B cell (primary cell): ENCODE data around the gene PXDC1. TPM values are rescaled to one million over a fixed set of nuclear protein-coding genes. Genes with fewer than 3 reads are reported as not detected.

ENCODE experiments used
- ATAC-seq: fragments of 200-7000 bp; cut with Tn5 transposase; one replicate; pipeline ENCODE4 v1.10.0; 2021; ENCODE audit warnings: low read depth, mild to moderate bottlenecking, moderate number of reproducible peaks, moderate library complexity
- CTCF ChIA-PET: fragments of 350-600 bp; sonication (Branson Sonifier 250); formaldehyde crosslinking; loops from one replicate; lab custom pipeline; 2021; ENCODE audit warnings: antibody characterized with exemption, inconsistent platforms; lab: Charles Lee
- POLR2A ChIA-PET: fragments of 350-600 bp; sonication (Branson Sonifier 250); formaldehyde crosslinking; loops from one replicate; lab custom pipeline; 2021; ENCODE audit warnings: antibody characterized with exemption; lab: Charles Lee
- DNase-seq: peaks from one replicate; pipeline ENCODE4 v3.0.0; 2013
- H2AFZ ChIP-seq: 2 replicates; pipeline ENCODE4 v1.6.1; 2012; ENCODE audit warnings: mild to moderate bottlenecking, low read depth, low read length; ENCODE audit not compliant: insufficient read depth, poor library complexity, severe bottlenecking
- H3K27ac ChIP-seq, 2 donors: 1 replicate in 1 of 2; 2 replicates in 1 of 2; pipeline ENCODE4 v1.5.1; 2012 to 2013; ENCODE audit warnings: low read length in 2 of 2, mild to moderate bottlenecking in 2 of 2, moderate library complexity in 1 of 2
- H3K27me3 ChIP-seq, 4 experiments: fragments of 200-600 bp in 1 of 4; sonication (generic) in 1 of 4; replicated peaks in 1 of 4; 1 replicate in 2 of 4; 2 replicates in 2 of 4; pipeline versions ENCODE4 v1.6.1 to v1.7.0; 2013 to 2016; ENCODE audit warnings: low read length in 3 of 4, mild to moderate bottlenecking in 2 of 4, mixed read lengths in 1 of 4, moderate library complexity in 1 of 4; ENCODE audit not compliant: insufficient read depth in 4 of 4, control insufficient read depth in 3 of 4; ENCODE audit errors: control extremely low read depth in 1 of 4
- H3K36me3 ChIP-seq, 2 experiments: replicated peaks in 1 of 2; 1 replicate in 1 of 2; 2 replicates in 1 of 2; pipeline versions ENCODE4 v1.6.1 to v1.7.1; 2013; ENCODE audit warnings: low read length in 1 of 2; ENCODE audit not compliant: insufficient read depth in 2 of 2, control insufficient read depth in 1 of 2; ENCODE audit errors: control extremely low read depth in 1 of 2, extremely low read depth in 1 of 2
- H3K4me1 ChIP-seq, 2 donors: fragments of 200-600 bp in 1 of 2; sonication (generic) in 1 of 2; 1 replicate in 1 of 2; 2 replicates in 1 of 2; pipeline versions ENCODE4 v1.5.1 to v1.6.1; 2013 to 2017; ENCODE audit warnings: low read length in 2 of 2; ENCODE audit not compliant: control insufficient read depth in 2 of 2, insufficient read depth in 2 of 2
- H3K4me2 ChIP-seq: replicated peaks from 2 replicates; pipeline ENCODE3; 2012; ENCODE audit warnings: mild to moderate bottlenecking, low read depth, low read length; ENCODE audit not compliant: poor library complexity, severe bottlenecking
- H3K4me3 ChIP-seq, 5 experiments: fragments of 200-600 bp in 1 of 5; sonication (generic) in 1 of 5; 1 replicate in 3 of 5; 2 replicates in 2 of 5; pipeline versions ENCODE4 v1.5.1 to v1.7.0; 2011 to 2016; ENCODE audit warnings: low read length in 4 of 5, mild to moderate bottlenecking in 4 of 5, low read depth in 2 of 5, control low read depth in 1 of 5, moderate library complexity in 1 of 5; ENCODE audit not compliant: insufficient read depth in 1 of 5; ENCODE audit errors: control extremely low read depth in 1 of 5, extremely low read depth in 1 of 5
- H3K79me2 ChIP-seq: fragments of 200-600 bp; sonication (generic); one replicate; pipeline ENCODE4 v1.6.0; 2016; ENCODE audit warnings: low read length; ENCODE audit not compliant: control insufficient read depth, insufficient read depth
- H3K9ac ChIP-seq: fragments of 200-600 bp; sonication (generic); 2 replicates; pipeline ENCODE4 v1.6.1; 2017; ENCODE audit warnings: mild to moderate bottlenecking, low read length, moderate library complexity
- H3K9me3 ChIP-seq, 3 donors: one replicate each; pipeline versions ENCODE4 v1.6.1 to v1.7.1; 2013; ENCODE audit warnings: low read length in 2 of 3; ENCODE audit not compliant: control insufficient read depth in 2 of 3, insufficient read depth in 1 of 3; ENCODE audit errors: control extremely low read depth in 1 of 3
- H4K20me1 ChIP-seq: 2 replicates; pipeline ENCODE4 v1.6.0; 2012; ENCODE audit warnings: mild to moderate bottlenecking, low read length; ENCODE audit not compliant: insufficient read depth, control insufficient read depth, poor library complexity, severe bottlenecking
- H3K27ac Mint-ChIP-seq: one replicate; pipeline ENCODE4 v1.8.0; 2021; ENCODE audit warnings: mixed read lengths
- H3K27me3 Mint-ChIP-seq: one replicate; pipeline ENCODE4 v1.8.0; 2021; ENCODE audit warnings: mixed read lengths
- H3K4me1 Mint-ChIP-seq: one replicate; pipeline ENCODE4 v1.8.0; 2021; ENCODE audit warnings: mixed read lengths
- H3K4me3 Mint-ChIP-seq: one replicate; pipeline ENCODE4 v1.8.0; 2021; ENCODE audit warnings: mixed read lengths
- H3K9me3 Mint-ChIP-seq: one replicate; pipeline ENCODE4 v1.8.0; 2022; ENCODE audit warnings: mixed read lengths; ENCODE audit not compliant: insufficient read depth
- CTCF ChIP-seq: fragments of 200-600 bp; IDR thresholded peaks from one replicate; pipeline ENCODE4 v1.8.0; 2022; ENCODE audit warnings: antibody characterized with exemption, mild to moderate bottlenecking
- EZH2 ChIP-seq: IDR thresholded peaks from 2 replicates; pipeline ENCODE4 v1.6.1; 2012; ENCODE audit warnings: borderline replicate concordance, low read depth, mild to moderate bottlenecking, moderate library complexity, low read length; ENCODE audit not compliant: insufficient read depth, poor library complexity, severe bottlenecking
- WGBS: methylation state at CpG from one replicate; pipeline ENCODE4 v1.1.5; 2013; ENCODE audit warnings: missing lambda C conversion rate; ENCODE audit not compliant: insufficient coverage; 5-methylcytosine and 5-hydroxymethylcytosine counted together
- intact Hi-C: fragments of 100-400 bp; cut with micrococcal nuclease; formaldehyde crosslinking; loops from one replicate; pipeline ENCODE4 v1.10.0; 2022
- polyA plus RNA-seq: library from polyadenylated mRNA; depleted of rRNA; stranded (reverse); fragments of >200 nt; gene quantifications from 2 replicates; pipeline ENCODE4 v1.2.3, GENCODE V29; 2012
- total RNA-seq, 2 donors: library from RNA; stranded (reverse); fragments of 120-200 nt in 1 of 2; gene quantifications; 1 replicate in 1 of 2; 2 replicates in 1 of 2; pipeline versions ENCODE4 v1.2.3 to v1.2.4, GENCODE V29; 2013 to 2022

The PXDC1 gene
- total and polyA plus RNA-seq, 2 donors (not counting 1 experiment from before 2014, with no cell fraction given), result 4.7 to 18.9 TPM

- Mint-ChIP-seq H3K4me1 (peaks cover 2% of the 10 kb centered on the region), H3K27ac (no peak overlapping the region), H3K27me3 (no peaks in the 10 kb centered on the region), H3K9me3 (peaks cover 4% of the 10 kb centered on the region), H3K4me3 (no peak overlapping the region)
- no peaks in the 10 kb centered on the region for H3K4me1 ChIP-seq
- no peaks in the 10 kb centered on the region for H4K20me1 ChIP-seq
- H3K4me3 ChIP-seq, result no peak overlapping the region
- no peak overlapping the region for H3K27ac ChIP-seq
- no peaks in the 10 kb centered on the region for H3K36me3 ChIP-seq
- ChIA-PET CTCF (interaction anchor here (0.6 to 10.3 kb wide), 32 partner anchors 8 to 606 kb away, joined by 3 to 269 read pairs (median 4); partner anchors contain the start of gene FAM50B), POLR2A (no interaction called here)
- WGBS, result 100% methylated on average over 5 of the region's 7 CpGs
- ATAC-seq (no peak), DNase-seq (no peak)
- no peak overlapping the region for H3K4me2 ChIP-seq
- no peaks in the 10 kb centered on the region for H3K27me3 ChIP-seq
- no peaks in the 10 kb centered on the region for H3K9me3 ChIP-seq
- TF ChIP-seq CTCF, result no peak
- TF ChIP-seq EZH2, result no peak
- H3K9ac ChIP-seq, result no peak overlapping the region
- no peak overlapping the region for H2AFZ ChIP-seq
- H3K79me2 ChIP-seq, result no peaks in the 10 kb centered on the region
- intact Hi-C loops, result loop anchor here (1.0 kb wide), 1 partner anchor 320 kb away; no protein-coding TSS in a partner anchor
Measured at GRCh38 chr6:3731700-3732099, 19.8 kb downstream of the PXDC1 start.

GRCh38 chr6:3729603-3730344, 21.7 kb downstream of the PXDC1 start:
- intact Hi-C loops, result no loop called here
- no peak for ATAC-seq
- peaks cover under 1% of the 10 kb centered on the region for H3K9me3 Mint-ChIP-seq
- Histone ChIP-seq H2AFZ (no peak overlapping the region), H3K4me1 (no peaks in the 10 kb centered on the region), H3K4me2 (no peak overlapping the region), H3K27me3 (no peaks in the 10 kb centered on the region), H3K9me3 (no peaks in the 10 kb centered on the region), H3K79me2 (no peaks in the 10 kb centered on the region), H3K27ac (no peak overlapping the region), H3K9ac (no peak overlapping the region), H3K4me3 (no peak overlapping the region), H4K20me1 (no peaks in the 10 kb centered on the region), H3K36me3 (no peaks in the 10 kb centered on the region)
- peaks cover 2% of the 10 kb centered on the region for H3K4me1 Mint-ChIP-seq
- no peak for TF ChIP-seq EZH2
- no peak for TF ChIP-seq CTCF
- CTCF ChIA-PET, result interaction anchor here (3.7 to 10.3 kb wide), 2 partner anchors 440 to 449 kb away, joined by 18 to 269 read pairs; no protein-coding TSS in a partner anchor
- H3K4me3 Mint-ChIP-seq, result no peak overlapping the region
- WGBS, result 89% methylated on average over 8 of the region's 9 CpGs
- no peaks in the 10 kb centered on the region for H3K27me3 Mint-ChIP-seq
- no peak for DNase-seq
- POLR2A ChIA-PET, result no interaction called here
- no peak overlapping the region for H3K27ac Mint-ChIP-seq
